A172 (cell line): ENCODE measurements around the gene ZNF275. TPM values are rescaled to one million over a fixed set of nuclear protein-coding genes. Genes with fewer than 3 reads are reported as not detected.
"Not testable (repeated sequence)": the region's sequence is repeated elsewhere in the genome, so short reads cannot be mapped to it uniquely, and the experiment has no call there.

ENCODE experiments used
- DNase-seq: peaks from one replicate; pipeline ENCODE4 v3.0.0-alpha.2; 2015; ENCODE audit warnings: low spot score
- total RNA-seq: library from RNA; depleted of rRNA; stranded (reverse); fragments of >200 nt; shearing (Covaris generic); gene quantifications from 2 replicates; pipeline ENCODE4 v1.2.3, GENCODE V29; 2014

Gene ZNF275
- total RNA-seq, 1 experiment from 2014 or later = 7.0 TPM

- DNase-seq = no peak
Measured at GRCh38 chrX:153361781-153362397, 27.9 kb downstream of the ZNF275 start.

GRCh38 chrX:153365670-153366069 is 31.7 kb downstream of the ZNF275 start:
- DNase-seq = no peak

GRCh38 chrX:153366119-153366518 is 32.2 kb downstream of the ZNF275 start:
- no peak for DNase-seq

- no peak for DNase-seq
Measured at GRCh38 chrX:153366878-153367538, 33.1 kb downstream of the ZNF275 start.

GRCh38 chrX:153370293-153371055 is 36.5 kb downstream of the ZNF275 start:
- no peak for DNase-seq

- no peak for DNase-seq
Measured at GRCh38 chrX:153371256-153371655, 37.3 kb downstream of the ZNF275 start.

GRCh38 chrX:153372949-153373348 is 39.0 kb downstream of the ZNF275 start:
- DNase-seq = no peak

- no peak for DNase-seq
Measured at GRCh38 chrX:153374426-153374825, 40.5 kb downstream of the ZNF275 start.

GRCh38 chrX:153375571-153375970 is 41.6 kb downstream of the ZNF275 start:
- DNase-seq = no peak

- no peak for DNase-seq
Measured at GRCh38 chrX:153377727-153378126, 43.8 kb downstream of the ZNF275 start.

- no peak for DNase-seq
Measured at GRCh38 chrX:153378607-153379006, 44.7 kb downstream of the ZNF275 start.

- no peak for DNase-seq
Measured at GRCh38 chrX:153379508-153379907, 45.6 kb downstream of the ZNF275 start.

GRCh38 chrX:153379971-153380581 is 46.1 kb downstream of the ZNF275 start:
- no peak for DNase-seq

- DNase-seq = no peak
Measured at GRCh38 chrX:153380691-153381090, 46.7 kb downstream of the ZNF275 start.

- peak; percentile 27 for DNase-seq
Measured at GRCh38 chrX:153381684-153382532, 48.0 kb downstream of the ZNF275 start.

- DNase-seq = no peak
Measured at GRCh38 chrX:153382563-153383482, 48.9 kb downstream of the ZNF275 start.

GRCh38 chrX:153384390-153384789 is 50.4 kb downstream of the ZNF275 start:
- DNase-seq = no peak

- not testable (repeated sequence) for DNase-seq
Measured at GRCh38 chrX:153384973-153385372, 51.0 kb downstream of the ZNF275 start.

GRCh38 chrX:153386097-153386496 is 52.1 kb downstream of the ZNF275 start:
- DNase-seq = no peak

GRCh38 chrX:153387345-153387744 is 53.4 kb downstream of the ZNF275 start:
- no peak for DNase-seq
